Measurements from ENCODE around the gene PACS2. TPM values are rescaled to one million over a fixed set of nuclear protein-coding genes. Genes with fewer than 3 reads are reported as not detected.
"Not testable (repeated sequence)": the region's sequence is repeated elsewhere in the genome, so short reads cannot be mapped to it uniquely, and the experiment has no call there.

Gene PACS2
- total and polyA plus RNA-seq, 2 of the 4 experiments (the other 2 are of a cell fraction), result 15.6 to 32.2 TPM

GRCh38 chr14:105335231-105335542 lies 20.6 kb downstream of the PACS2 start:
- H2AK9ac ChIP-seq (replicated peaks; ENCODE audit: low read depth, low read length, poor library complexity); H3K27ac ChIP-seq (ENCODE audit: insufficient read depth, low read length); CTCF ChIA-PET; ATAC-seq (ENCODE audit: low read depth); dilution Hi-C loops (cut with HindIII; ENCODE audit: low sequenced_read_pairs, unreplicated experiment); H3K36me3 ChIP-seq (ENCODE audit: control insufficient read depth, insufficient read depth, low read length); H3K18ac ChIP-seq (ENCODE audit: low read depth, low read length); H3K4ac ChIP-seq (ENCODE audit: low read depth, low read length); H2BK5ac ChIP-seq (ENCODE audit: low read depth, low read length, poor library complexity, severe bottlenecking); H3K27me3 ChIP-seq (ENCODE audit: control insufficient read depth, insufficient read depth, low read length); H2AK5ac ChIP-seq (ENCODE audit: low read depth, low read length); H3K14ac ChIP-seq (replicated peaks; ENCODE audit: low read depth, low read length); intact Hi-C loops (cut with micrococcal nuclease); H3K4me3 ChIP-seq (ENCODE audit: insufficient read depth, low read depth, low read length); H3K4me1 ChIP-seq (ENCODE audit: control insufficient read depth, insufficient read depth, low read length); H4K5ac ChIP-seq (ENCODE audit: low read depth, low read length); H2AFZ ChIP-seq (replicated peaks; ENCODE audit: low read length, poor library complexity); H3K23ac ChIP-seq (ENCODE audit: low read depth, low read length); H2BK15ac ChIP-seq (ENCODE audit: low read depth, low read length); in situ Hi-C loops (cut with MboI; ENCODE audit: low sequenced_read_pairs); H2BK120ac ChIP-seq (ENCODE audit: low read depth, low read length); H3K9ac ChIP-seq (ENCODE audit: low read depth, low read length); H4K91ac ChIP-seq (ENCODE audit: insufficient read depth, low read depth, low read length); H3K9me3 ChIP-seq (ENCODE audit: control insufficient read depth, insufficient read depth, low read length); BruUV-seq (replicated peaks); H2BK20ac ChIP-seq (ENCODE audit: low read depth, low read length); H3K4me2 ChIP-seq (ENCODE audit: low read depth, low read length); H4K8ac ChIP-seq (ENCODE audit: low read depth in 2 of 2, low read length in 2 of 2); DNase-seq; H3K56ac ChIP-seq (ENCODE audit: extremely low read depth, insufficient read depth, low read length); H3K9me1 ChIP-seq (ENCODE audit: insufficient read depth, low read length); POLR2A ChIA-PET (ENCODE audit: unreplicated experiment): not testable (repeated sequence)
- WGBS, 2 experiments (ENCODE audit: extremely low coverage in 2 of 2, insufficient read length in 1 of 2), result 92% methylated on average over 11 of the region's 22 CpGs; no CpG with 5 or more reads in 1 of the 2 experiments
- peaks cover 58% of the 10 kb centered on the region for H4K20me1 ChIP-seq (ENCODE audit: insufficient read depth, low read length)
- peaks cover 11 to 75% of the 10 kb centered on the region in 2 experiments for H3K79me1 ChIP-seq (ENCODE audit: low read depth in 1 of 2, low read length in 2 of 2)

All from IMR-90 (cell line).